ENCODE data around the gene STX8. TPM values are rescaled to one million over a fixed set of nuclear protein-coding genes. Genes with fewer than 3 reads are reported as not detected.

The STX8 gene
- polyA plus RNA-seq, 3 donors = 72.6 to 77.0 (median 76.8) TPM

- no peak for DNase-seq (ENCODE audit: low read depth in 3 of 3, low spot score in 2 of 3)
These were observed 342.4 kb downstream of the STX8 start for GRCh38 chr17:9233271-9233599.

DNA sequence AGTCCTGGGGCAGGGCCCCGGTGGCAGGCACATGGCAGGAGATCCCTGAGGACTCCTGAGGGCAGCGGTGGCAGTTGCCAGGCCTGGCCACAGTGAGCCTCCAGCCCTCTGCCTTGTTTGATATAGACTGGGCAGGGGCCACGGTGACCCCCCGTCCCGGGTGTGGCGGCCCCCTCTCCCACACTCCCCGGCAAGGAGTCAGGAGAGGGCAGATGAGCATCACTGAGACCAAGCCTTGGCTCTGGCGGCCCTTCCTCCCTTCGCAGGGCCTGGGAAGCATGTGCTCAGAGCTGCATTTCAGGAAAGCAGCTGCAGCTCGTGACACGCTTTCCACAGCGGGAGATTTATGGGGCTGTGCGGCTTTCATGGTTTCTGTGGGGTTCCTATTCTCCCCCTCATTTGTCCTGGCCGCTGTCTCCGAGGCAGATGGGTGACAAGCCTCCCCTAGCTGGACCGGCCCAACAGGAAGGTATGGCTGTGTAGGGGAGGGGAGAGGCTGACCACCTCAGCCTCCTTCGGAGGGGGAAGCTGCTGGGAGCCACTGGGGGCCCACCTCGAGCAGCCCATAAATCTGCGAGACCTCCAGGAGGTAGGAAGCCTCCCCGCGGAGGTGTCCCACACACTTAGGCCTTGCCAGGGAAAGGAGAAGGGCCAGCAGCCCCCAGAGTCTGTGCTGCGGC lies 342.9 kb downstream of the STX8 start:
- DNase-seq (ENCODE audit: low read depth in 3 of 3, low spot score in 2 of 3) = peak in 1 of 3 donors; percentile 69

DNA sequence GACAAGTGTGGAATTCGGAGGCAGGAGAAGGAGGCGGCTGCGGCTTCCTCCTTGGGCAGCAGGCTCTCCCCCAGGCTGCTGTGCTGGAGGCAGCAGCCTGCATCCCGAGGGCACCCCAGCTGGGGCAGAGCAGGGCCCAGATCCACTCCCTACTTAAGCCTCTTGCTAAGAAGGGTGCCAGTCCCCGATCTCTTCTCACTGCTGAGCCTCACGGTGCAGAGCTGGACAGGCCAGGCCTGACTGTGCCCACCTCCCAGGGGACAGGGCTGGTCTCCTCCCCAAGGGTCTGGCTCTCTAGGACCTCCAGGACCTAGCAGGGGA lies 343.5 kb downstream of the STX8 start:
- no peak for DNase-seq (ENCODE audit: low read depth in 3 of 3, low spot score in 2 of 3)

DNA sequence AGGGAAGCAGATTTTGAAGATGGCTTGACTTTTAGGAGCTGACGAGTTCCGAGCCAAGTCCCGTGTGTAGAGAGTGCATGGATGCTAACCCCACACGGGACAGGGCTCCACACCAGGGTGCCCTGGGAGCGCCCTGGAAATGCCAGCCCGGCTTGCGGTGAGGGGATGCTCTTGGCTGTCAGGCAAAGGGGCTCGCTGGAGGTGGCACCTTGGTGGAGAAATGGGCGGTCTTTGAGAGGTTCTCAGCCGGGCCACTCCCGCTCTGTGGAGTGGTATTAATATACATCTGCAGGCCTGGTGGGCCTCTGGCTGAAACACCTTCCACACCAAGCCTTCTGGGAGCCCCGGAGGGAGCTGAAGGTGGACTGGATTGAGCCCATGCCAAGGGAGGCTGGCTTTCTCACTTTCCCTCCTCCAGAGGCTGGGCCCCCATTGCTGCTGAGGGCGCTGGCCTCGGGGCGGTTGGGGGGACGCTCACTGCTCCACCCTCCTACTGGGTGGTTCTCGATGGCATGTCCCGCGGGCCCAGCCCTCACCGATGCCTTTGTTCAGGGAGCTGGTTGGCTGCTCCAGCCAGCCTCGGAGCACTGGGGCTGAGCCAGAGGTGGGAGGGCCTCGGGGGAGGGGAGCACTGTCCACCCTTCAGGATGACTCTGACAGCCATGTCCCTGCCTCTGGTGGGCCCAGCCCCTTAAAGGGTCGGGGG lies 344.0 kb downstream of the STX8 start:
- no peak for DNase-seq (ENCODE audit: low read depth in 3 of 3, low spot score in 2 of 3)

- no peak for DNase-seq (ENCODE audit: low read depth in 3 of 3, low spot score in 2 of 3)
These were observed 344.8 kb downstream of the STX8 start for GRCh38 chr17:9230861-9231260.

DNA sequence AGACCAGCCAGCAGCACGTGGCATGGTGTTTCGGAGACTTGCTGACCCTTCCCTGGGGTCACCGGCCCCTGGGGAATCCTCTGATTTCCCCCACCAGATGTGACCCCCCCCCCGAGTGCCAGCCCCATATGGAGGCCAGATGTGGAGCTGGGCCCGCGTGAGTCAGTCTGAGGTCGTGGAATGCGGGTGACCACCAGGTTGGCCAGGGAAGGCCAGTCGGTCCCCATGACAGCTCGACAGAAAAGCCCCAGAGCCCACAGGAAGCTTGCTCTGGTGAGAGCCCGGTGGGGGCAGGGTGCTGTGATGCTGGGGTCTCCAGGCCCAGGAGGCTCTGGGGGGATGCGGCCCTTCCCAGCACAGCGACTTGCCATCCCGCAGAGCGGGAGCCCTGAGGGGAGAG lies 345.3 kb downstream of the STX8 start:
- no peak for DNase-seq (ENCODE audit: low read depth in 3 of 3, low spot score in 2 of 3)

DNA sequence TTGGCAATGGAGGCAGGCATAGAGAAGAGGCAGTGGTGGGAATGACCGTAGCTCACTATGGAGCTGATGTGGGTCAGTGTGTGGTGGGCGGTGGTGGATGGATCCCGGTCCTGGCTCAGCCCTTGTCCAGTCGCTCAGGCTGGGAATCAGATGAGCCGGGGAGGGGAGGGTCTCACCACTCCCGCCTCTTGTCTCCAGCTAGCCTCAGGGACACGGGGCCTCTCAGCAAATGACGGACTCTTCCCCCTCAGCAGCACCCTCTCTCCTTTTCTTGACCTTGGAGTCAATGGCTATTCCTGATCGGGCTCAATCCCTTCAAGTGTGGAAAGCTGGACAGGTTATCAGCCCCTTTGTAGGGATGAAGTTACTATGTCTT lies 345.8 kb downstream of the STX8 start:
- DNase-seq (ENCODE audit: low read depth in 3 of 3, low spot score in 2 of 3) = no peak

GRCh38 chr17:9229160-9229825 lies 346.3 kb downstream of the STX8 start:
- no peak for DNase-seq (ENCODE audit: low read depth in 3 of 3, low spot score in 2 of 3)

- DNase-seq (ENCODE audit: low read depth in 3 of 3, low spot score in 2 of 3) = no peak
These were observed 347.0 kb downstream of the STX8 start for GRCh38 chr17:9228408-9229159.

DNA sequence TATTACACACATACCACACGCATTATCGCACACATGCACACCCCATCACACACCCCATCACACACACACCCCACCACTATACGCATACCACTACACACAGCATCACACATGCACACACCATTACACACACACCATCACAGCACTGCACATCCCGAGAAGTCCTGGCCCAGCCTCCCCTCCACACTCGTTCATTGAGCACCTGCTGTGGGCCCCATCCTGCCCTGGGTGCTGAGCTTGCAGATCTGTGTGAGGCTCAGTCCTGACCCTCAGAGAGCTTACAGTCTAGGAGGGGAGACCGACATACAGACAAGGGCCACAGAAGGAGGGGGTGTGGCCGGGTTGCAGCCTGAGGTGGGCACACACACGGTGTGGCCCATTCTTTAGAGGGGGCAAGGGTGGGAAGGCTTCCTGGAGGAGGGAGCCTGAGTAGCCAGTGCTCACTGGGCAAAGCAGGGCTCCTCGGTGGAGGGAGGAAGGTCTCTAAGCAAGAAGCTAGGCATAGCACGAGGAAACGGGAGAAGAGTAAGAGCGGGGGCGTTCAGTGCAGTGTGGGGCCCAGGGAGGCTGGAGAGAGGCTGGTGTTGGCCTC lies 347.7 kb downstream of the STX8 start:
- DNase-seq (ENCODE audit: low read depth in 3 of 3, low spot score in 2 of 3) = no peak

- no peak for DNase-seq (ENCODE audit: low read depth in 3 of 3, low spot score in 2 of 3)
These were observed 348.9 kb downstream of the STX8 start for GRCh38 chr17:9226794-9227135.

- DNase-seq (ENCODE audit: low read depth in 3 of 3, low spot score in 2 of 3) = no peak
These were observed 349.4 kb downstream of the STX8 start for GRCh38 chr17:9226130-9226793.

DNA sequence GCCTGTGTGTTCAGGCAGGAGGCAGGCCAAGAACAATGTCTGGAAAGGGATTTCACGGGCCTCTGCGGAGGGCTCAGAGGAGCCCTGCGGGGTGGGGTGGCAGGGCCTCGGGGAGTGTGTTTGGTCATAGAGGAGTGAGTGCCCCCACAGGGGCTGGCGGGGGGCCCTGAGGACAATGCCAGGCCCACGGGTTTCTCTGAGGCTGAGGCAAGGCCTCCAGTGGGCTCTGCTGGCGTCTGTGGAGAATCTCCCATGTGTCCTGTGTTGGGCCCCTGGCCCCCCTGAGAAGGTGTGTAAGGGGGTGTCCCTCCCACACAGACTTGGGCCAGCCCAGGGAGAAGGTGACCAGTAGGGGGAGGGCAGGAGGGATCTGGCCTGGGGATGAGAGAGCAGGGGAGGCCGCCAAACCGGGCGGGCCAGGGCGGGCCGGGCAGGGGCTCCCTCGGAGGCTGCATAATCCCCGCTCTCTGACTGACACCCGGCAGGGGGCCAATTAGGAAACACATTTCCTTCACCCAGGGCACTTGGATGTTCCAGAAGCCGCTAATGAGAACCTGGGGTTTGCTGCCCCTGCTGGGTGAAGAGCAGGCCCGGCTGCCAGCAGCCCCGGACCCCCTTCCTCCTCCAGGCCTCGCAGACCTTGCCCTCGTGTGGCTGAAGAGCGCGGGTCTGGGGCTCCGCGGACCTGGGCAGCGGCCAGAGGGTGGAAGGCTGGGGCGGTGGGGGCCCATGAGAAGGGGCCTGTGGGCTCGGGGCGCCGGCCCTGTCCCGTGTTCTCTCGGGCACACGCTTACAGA lies 350.1 kb downstream of the STX8 start:
- DNase-seq (ENCODE audit: low read depth in 3 of 3, low spot score in 2 of 3) = no peak

GRCh38 chr17:9224485-9224884 lies 351.1 kb downstream of the STX8 start:
- no peak for DNase-seq (ENCODE audit: low read depth in 3 of 3, low spot score in 2 of 3)

DNA sequence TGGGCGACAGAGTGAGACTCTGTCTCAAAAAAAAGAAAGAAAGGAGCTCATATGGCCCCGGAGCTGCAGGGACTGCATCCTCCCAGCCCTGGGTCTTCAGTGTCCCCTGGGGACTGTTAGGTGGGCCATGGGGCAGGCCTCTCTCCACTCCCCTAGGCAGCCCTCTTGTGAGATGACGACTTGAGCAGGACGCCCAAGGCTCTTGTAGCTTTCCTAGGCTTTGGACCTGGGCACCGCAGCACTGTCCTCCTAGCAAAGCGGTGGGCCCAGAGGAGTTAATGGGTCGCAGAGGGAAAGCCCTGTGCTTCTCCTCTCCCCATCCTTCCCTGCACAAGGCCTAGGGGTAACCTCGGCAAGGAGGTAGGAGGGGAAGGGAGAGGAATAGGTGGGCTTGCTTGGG lies 352.1 kb downstream of the STX8 start:
- DNase-seq (ENCODE audit: low read depth in 3 of 3, low spot score in 2 of 3) = no peak

- no peak for DNase-seq (ENCODE audit: low read depth in 3 of 3, low spot score in 2 of 3)
These were observed 353.8 kb downstream of the STX8 start for GRCh38 chr17:9221922-9222180.

GRCh38 chr17:9221147-9221921 lies 354.3 kb downstream of the STX8 start:
- no peak for DNase-seq (ENCODE audit: low read depth in 3 of 3, low spot score in 2 of 3)

- no peak for DNase-seq (ENCODE audit: low read depth in 3 of 3, low spot score in 2 of 3)
These were observed 355.0 kb downstream of the STX8 start for GRCh38 chr17:9220398-9221146.
